ENCODE data around the gene ATL3. TPM values are rescaled to one million over a fixed set of nuclear protein-coding genes. Genes with fewer than 3 reads are reported as not detected.

The ATL3 gene
- total and polyA plus RNA-seq, 2 of the 4 experiments (the other 2 are of a cell fraction) = 19.9 to 131 TPM

GRCh38 chr11:63583357-63583677 lies 87.9 kb downstream of the ATL3 start:
- H3K27me3 ChIP-seq (ENCODE audit: control insufficient read depth, insufficient read depth, low read length) = no peaks in the 10 kb centered on the region
- H2BK120ac ChIP-seq (ENCODE audit: low read depth, low read length) = no peak overlapping the region
- H3K14ac ChIP-seq (replicated peaks; ENCODE audit: low read depth, low read length) = no peak overlapping the region
- H3K79me1 ChIP-seq (ENCODE audit: low read depth in 1 of 2, low read length in 2 of 2) = no peaks in the 10 kb centered on the region
- no peak overlapping the region for H3K9ac ChIP-seq (ENCODE audit: low read depth, low read length)
- no peak overlapping the region for H2BK15ac ChIP-seq (ENCODE audit: low read depth, low read length)
- intact Hi-C loops (cut with micrococcal nuclease) (no loop called here), dilution Hi-C loops (cut with HindIII; ENCODE audit: low sequenced_read_pairs, unreplicated experiment) (no loop called here), in situ Hi-C loops (cut with MboI; ENCODE audit: low sequenced_read_pairs) (no loop called here)
- no peak overlapping the region for H3K4me2 ChIP-seq (ENCODE audit: low read depth, low read length)
- H4K20me1 ChIP-seq (ENCODE audit: insufficient read depth, low read length) = no peaks in the 10 kb centered on the region
- no peaks in the 10 kb centered on the region for H3K36me3 ChIP-seq (ENCODE audit: control insufficient read depth, insufficient read depth, low read length)
- H2AK5ac ChIP-seq (ENCODE audit: low read depth, low read length) = no peak overlapping the region
- no peak overlapping the region for H4K91ac ChIP-seq (ENCODE audit: insufficient read depth, low read depth, low read length)
- no peak overlapping the region for H3K56ac ChIP-seq (ENCODE audit: extremely low read depth, insufficient read depth, low read length)
- H2BK5ac ChIP-seq (ENCODE audit: low read depth, low read length, poor library complexity, severe bottlenecking) = no peak overlapping the region
- H2BK20ac ChIP-seq (ENCODE audit: low read depth, low read length) = no peak overlapping the region
- no peak overlapping the region for H4K5ac ChIP-seq (ENCODE audit: low read depth, low read length)
- H3K4me3 ChIP-seq (ENCODE audit: insufficient read depth, low read depth, low read length) = no peak overlapping the region
- no peak for TF ChIP-seq MAFK (IDR thresholded peaks at IDR 0.05; ENCODE audit: low read depth, low read length)
- TF ChIP-seq MAZ (IDR thresholded peaks at IDR 0.05; ENCODE audit: borderline replicate concordance, low read depth, low read length) = no peak
- TF ChIP-seq NFE2L2 (IDR thresholded peaks at IDR 0.05; ENCODE audit: low read depth, low read length) = no peak
- no peak for TF ChIP-seq POLR2A (IDR thresholded peaks at IDR 0.05; ENCODE audit: low read depth, low read length)
- no peak for TF ChIP-seq RAD21 (IDR thresholded peaks at IDR 0.05; ENCODE audit: low read length)
- TF ChIP-seq, protein P1, sequence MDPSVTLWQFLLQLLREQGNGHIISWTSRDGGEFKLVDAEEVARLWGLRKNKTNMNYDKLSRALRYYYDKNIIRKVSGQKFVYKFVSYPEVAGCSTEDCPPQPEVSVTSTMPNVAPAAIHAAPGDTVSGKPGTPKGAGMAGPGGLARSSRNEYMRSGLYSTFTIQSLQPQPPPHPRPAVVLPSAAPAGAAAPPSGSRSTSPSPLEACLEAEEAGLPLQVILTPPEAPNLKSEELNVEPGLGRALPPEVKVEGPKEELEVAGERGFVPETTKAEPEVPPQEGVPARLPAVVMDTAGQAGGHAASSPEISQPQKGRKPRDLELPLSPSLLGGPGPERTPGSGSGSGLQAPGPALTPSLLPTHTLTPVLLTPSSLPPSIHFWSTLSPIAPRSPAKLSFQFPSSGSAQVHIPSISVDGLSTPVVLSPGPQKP (IDR thresholded peaks at IDR 0.05; ENCODE audit: borderline replicate concordance, low read depth, low read length) = no peak
- no peak for TF ChIP-seq USF2 (IDR thresholded peaks at IDR 0.05; ENCODE audit: low read depth, low read length)
- no peak for TF ChIP-seq RFX5 (IDR thresholded peaks at IDR 0.05; ENCODE audit: low read depth, low read length)
- no peak for TF ChIP-seq SMC3 (IDR thresholded peaks at IDR 0.05; ENCODE audit: low read depth, low read length)
- no peak for TF ChIP-seq BHLHE40 (IDR thresholded peaks at IDR 0.05; ENCODE audit: low read depth, low read length)
- TF ChIP-seq MXI1 (IDR thresholded peaks at IDR 0.05; ENCODE audit: borderline replicate concordance, low read depth, low read length) = no peak
- TF ChIP-seq, protein P2, sequence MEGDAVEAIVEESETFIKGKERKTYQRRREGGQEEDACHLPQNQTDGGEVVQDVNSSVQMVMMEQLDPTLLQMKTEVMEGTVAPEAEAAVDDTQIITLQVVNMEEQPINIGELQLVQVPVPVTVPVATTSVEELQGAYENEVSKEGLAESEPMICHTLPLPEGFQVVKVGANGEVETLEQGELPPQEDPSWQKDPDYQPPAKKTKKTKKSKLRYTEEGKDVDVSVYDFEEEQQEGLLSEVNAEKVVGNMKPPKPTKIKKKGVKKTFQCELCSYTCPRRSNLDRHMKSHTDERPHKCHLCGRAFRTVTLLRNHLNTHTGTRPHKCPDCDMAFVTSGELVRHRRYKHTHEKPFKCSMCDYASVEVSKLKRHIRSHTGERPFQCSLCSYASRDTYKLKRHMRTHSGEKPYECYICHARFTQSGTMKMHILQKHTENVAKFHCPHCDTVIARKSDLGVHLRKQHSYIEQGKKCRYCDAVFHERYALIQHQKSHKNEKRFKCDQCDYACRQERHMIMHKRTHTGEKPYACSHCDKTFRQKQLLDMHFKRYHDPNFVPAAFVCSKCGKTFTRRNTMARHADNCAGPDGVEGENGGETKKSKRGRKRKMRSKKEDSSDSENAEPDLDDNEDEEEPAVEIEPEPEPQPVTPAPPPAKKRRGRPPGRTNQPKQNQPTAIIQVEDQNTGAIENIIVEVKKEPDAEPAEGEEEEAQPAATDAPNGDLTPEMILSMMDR (conservative IDR thresholded peaks at IDR 0.05; ENCODE audit: low read depth, low read length) = no peak
- H3K9me3 ChIP-seq (ENCODE audit: control insufficient read depth, insufficient read depth, low read length) = peaks cover 4% of the 10 kb centered on the region; the same call in 1 of the 2 replicates
- CTCF ChIA-PET = interaction anchor here (0.8 kb wide), 1 partner anchor 23 kb away, joined by 3 read pairs; no protein-coding TSS in a partner anchor
- no peaks in the 10 kb centered on the region for H3K4me1 ChIP-seq (ENCODE audit: control insufficient read depth, insufficient read depth, low read length)
- no peak overlapping the region for H3K27ac ChIP-seq (ENCODE audit: insufficient read depth, low read length)
- no peak overlapping the region for H2AK9ac ChIP-seq (replicated peaks; ENCODE audit: low read depth, low read length, poor library complexity)
- no peak overlapping the region for H3K4ac ChIP-seq (ENCODE audit: low read depth, low read length)
- H4K8ac ChIP-seq (ENCODE audit: low read depth in 2 of 2, low read length in 2 of 2) = no peak overlapping the region
- no peak overlapping the region for H3K23ac ChIP-seq (ENCODE audit: low read depth, low read length)
- H3K9me1 ChIP-seq (ENCODE audit: insufficient read depth, low read length) = no peaks in the 10 kb centered on the region
- no peak for ATAC-seq (ENCODE audit: low read depth)
- POLR2A ChIA-PET (ENCODE audit: unreplicated experiment) = no interaction called here
- BruUV-seq (replicated peaks) = no TSS peak
- H2AFZ ChIP-seq (replicated peaks; ENCODE audit: low read length, poor library complexity) = no peak overlapping the region
- no peak for DNase-seq
- no peak overlapping the region for H3K18ac ChIP-seq (ENCODE audit: low read depth, low read length)
